ENCODE results near the gene APOA5.
"Not testable (repeated sequence)": the region's sequence is repeated elsewhere in the genome, so short reads cannot be mapped to it uniquely, and the experiment has no call there.

Gene APOA5, protein sequence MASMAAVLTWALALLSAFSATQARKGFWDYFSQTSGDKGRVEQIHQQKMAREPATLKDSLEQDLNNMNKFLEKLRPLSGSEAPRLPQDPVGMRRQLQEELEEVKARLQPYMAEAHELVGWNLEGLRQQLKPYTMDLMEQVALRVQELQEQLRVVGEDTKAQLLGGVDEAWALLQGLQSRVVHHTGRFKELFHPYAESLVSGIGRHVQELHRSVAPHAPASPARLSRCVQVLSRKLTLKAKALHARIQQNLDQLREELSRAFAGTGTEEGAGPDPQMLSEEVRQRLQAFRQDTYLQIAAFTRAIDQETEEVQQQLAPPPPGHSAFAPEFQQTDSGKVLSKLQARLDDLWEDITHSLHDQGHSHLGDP

DNA sequence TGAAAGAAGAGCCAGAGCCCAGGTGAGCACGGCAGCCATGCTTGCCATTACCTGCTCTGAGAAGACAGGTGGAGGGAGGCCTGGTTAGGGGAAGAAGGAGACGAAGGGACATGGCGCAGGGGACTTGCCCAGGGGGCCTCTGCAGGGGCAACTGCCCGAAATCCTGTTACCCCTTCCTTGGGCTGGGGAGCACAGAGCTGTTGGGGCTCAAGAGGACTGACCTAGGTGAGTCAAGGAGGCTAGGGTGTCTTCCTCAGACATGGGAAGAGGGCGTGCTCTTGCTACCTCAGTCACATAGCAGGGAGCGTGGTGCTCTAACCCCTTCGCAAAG, at the start of gene APOA5:
APOA5 (minus strand) TSS at position 67 of the 331 bp plus-strand sequence; CDS start at position 48, 19 bp downstream.
- no peak for DNase-seq

DNA sequence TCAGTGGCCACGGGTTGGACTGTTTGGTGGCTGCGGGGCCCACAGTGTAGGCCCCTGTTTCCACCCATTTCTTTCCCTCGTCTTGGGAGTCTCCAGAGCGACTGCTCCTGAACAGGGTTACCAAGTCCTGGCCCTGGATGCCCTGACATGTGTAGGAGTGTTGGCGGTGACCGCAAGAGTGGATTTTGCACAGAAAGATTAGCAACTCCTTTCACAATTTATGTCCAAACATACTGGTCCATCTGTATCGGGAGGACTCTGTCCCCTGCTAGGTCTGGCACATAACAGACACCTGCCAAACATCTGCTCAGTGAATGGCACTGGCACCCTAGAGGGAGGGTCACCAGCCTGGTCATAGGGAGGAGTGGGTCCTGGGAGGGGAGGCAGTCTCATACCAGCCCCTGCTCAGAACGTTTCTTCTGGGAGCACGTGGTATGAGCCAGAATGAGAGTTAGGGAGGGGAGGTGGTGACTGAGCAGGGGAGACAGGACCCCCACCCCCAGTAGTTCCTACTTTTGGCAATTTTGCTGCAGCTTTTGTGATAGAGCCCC, 49.1 kb upstream of the APOA5 start:
- no peak for DNase-seq

DNA sequence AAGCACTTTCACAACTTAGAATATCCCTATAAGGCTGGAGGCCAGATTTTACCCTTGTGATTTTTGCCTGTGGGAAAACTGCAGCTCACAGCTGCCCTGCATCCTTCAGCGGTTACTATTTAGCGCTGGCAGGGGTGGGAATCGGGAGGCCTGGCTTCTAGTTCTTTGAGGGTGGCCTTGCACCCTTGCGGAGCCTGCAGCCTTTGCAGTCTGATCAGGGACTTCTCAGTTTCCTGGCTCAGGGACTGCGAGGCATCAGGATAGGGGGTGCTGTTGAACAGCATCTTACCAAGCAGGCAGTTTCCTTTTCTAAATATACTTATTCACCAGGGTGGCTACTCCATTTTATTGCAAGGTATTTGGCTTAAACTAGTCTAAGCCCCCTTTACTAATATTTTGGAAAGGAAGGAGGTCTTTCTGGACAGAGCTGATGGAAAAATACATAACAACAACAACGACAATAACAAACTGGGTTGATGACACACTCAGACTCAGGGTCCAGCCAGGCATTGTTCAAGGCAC, 48.6 kb upstream of the APOA5 start:
- peak in 13 of 51 donors; percentile 6 to 44 (median 22) for DNase-seq

DNA sequence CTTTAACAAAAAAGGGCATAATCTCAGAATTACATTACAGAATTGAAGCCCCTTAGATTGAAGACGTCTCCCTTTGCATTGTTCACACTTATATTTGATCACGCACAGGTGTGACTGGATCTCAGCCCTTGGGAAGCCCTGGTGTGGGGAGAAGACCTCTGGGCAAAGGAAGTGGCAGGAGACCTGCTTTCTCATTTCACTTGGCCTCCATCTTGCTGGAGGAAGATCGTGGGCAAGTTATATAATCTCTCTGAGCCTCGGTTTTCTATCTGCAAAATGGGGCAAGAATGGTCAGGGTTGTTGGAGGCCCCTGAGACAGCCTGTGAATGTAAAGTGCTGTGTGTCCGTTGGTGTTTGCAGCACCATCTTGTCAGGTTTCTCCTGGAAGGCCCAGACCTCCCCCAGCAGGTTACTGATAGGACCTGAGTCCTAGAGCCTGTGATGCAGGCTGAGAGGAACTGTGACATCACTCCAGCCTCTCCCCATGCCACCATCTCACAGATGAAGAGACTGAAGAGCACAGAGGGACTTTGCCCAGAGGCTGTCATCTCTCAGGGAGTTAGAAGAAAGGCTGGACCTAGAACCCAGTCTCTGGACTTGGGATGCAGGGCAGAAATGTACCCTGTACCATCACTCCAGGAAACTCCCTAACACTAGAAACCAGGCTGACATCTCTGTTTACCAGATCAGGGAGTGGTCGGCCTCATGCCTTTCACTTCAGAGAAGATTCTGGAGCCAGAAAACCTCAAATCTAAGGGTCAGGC, 46.8 kb upstream of the APOA5 start:
- DNase-seq, result no peak

DNA sequence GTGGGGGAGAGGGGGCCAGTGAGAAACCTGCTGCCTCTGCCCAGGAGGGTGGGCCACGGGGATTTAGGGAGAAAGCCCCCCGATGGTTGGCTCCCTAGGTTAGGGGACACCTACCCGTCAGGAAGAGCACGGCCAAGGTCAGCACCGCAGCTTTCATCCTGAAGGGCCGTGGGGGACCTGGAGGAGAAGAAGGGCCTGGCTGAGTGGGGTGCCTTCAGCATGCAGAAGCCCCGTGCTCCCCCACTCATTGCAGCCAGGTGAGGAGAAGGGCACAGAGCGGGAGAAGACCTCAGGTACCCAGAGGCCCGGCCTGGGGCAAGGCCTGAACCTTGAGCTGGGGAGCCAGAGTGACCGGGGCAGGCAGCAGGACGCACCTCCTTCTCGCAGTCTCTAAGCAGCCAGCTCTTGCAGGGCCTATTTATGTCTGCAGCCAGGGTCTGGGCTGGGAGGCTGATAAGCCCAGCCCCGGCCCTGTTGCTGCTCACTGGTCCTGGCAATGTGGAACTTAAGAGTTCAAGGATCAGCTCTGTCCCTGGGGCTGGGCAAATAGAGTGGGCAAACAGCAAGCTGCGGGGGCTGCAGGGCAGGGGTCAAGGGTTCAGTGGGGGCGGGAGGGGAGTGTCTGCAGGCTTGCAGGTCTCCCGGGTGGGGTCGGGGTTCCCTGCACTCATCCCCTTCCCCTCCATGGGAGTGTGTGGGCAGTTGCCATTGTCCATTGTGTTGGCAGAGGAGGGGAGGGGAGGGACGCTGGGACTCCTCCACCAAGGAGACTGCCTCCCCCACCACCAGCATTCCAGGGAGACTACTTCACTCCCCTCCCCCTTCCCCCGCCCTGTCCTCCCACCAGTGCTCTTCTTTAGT, 45.8 kb upstream of the APOA5 start, which contains the start of gene APOA1:
APOA1 (minus strand) TSS at position 392 of the 861 bp plus-strand sequence; CDS start at position 157, 235 bp downstream.
- DNase-seq, result no peak

DNA sequence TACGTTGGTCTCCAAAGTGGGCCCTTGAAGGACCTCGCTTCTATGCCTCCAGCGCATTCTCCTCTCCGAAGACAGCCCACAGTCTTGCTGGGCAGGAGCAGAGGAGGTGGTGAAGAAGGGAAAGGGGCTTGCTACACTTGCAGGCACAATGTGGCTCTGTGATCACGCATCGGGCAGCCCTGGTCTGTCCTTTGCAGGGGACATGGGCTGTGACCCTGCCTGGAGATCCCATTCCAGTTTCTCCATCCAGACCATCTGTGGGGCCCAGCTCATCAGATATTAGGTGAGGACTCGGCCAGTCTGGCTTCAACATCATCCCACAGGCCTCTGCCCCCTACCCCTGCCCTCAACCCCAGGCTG, 44.9 kb upstream of the APOA5 start:
- no peak for DNase-seq

- DNase-seq, result peak in 50 of 51 donors; percentile 25 to 90 (median 78)
Measured at GRCh38 chr11:116835791-116836631, 44.3 kb upstream of the APOA5 start.

DNA sequence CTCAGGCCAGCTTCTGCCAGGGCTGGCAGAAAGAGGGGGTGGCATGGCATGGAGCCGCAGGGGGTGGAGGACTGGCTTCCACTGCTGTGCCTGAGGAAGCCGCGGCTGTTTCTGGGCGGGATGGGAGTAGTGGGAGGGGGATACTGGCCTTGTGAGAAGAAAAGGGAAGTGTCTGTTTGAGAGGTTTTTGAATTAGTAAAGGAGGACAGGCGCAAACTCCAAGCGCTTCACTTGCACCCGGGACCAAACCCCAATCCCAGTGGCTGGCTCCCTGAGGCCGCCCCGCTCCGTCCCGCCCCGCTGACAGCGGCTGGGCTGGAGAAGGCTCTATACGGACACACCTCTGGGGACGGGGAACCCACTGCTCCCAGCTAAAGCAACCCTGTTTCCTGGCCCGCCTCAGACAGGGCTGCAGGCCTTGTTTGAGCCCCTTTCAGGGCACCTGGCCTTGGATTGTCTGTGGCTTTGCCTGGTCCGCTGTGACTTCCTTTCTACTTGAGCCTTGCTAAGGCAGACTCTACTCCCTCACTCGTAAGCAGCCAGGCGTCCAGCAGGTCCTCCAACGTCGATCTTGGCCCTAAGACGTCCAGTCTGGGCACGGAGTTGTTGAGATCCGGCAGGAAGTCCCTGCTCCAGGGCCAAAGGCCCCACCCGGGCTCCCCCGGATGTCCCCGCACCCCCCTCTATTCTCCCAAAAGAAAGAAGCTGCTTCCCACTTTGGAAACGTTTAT, 43.5 kb upstream of the APOA5 start:
- DNase-seq, result peak in 5 of 51 donors; percentile 37 to 65 (median 52)

- not testable (repeated sequence) for DNase-seq
Measured at GRCh38 chr11:116834535-116835041, 42.9 kb upstream of the APOA5 start.

GRCh38 chr11:116833816-116834534, 42.3 kb upstream of the APOA5 start:
- DNase-seq, result no peak

- DNase-seq, result no peak
Measured at GRCh38 chr11:116833491-116833815, 41.8 kb upstream of the APOA5 start.

DNA sequence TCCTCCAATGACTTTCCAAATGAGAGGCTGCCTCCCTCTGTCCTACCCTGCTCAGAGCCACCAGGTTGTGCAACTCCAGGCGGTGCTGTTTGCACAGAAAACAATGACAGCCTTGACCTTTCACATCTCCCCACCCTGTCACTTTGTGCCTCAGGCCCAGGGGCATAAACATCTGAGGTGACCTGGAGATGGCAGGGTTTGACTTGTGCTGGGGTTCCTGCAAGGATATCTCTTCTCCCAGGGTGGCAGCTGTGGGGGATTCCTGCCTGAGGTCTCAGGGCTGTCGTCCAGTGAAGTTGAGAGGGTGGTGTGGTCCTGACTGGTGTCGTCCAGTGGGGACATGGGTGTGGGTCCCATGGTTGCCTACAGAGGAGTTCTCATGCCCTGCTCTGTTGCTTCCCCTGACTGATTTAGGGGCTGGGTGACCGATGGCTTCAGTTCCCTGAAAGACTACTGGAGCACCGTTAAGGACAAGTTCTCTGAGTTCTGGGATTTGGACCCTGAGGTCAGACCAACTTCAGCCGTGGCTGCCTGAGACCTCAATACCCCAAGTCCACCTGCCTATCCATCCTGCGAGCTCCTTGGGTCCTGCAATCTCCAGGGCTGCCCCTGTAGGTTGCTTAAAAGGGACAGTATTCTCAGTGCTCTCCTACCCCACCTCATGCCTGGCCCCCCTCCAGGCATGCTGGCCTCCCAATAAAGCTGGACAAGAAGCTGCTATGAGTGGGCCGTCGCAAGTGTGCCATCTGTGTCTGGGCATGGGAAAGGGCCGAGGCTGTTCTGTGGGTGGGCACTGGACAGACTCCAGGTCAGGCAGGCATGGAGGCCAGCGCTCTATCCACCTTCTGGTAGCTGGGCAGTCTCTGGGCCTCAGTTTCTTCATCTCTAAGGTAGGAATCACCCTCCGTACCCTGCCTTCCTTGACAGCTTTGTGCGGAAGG, 40.9 kb upstream of the APOA5 start:
- DNase-seq, result no peak

GRCh38 chr11:116831790-116832349, 40.2 kb upstream of the APOA5 start:
- DNase-seq, result no peak

DNA sequence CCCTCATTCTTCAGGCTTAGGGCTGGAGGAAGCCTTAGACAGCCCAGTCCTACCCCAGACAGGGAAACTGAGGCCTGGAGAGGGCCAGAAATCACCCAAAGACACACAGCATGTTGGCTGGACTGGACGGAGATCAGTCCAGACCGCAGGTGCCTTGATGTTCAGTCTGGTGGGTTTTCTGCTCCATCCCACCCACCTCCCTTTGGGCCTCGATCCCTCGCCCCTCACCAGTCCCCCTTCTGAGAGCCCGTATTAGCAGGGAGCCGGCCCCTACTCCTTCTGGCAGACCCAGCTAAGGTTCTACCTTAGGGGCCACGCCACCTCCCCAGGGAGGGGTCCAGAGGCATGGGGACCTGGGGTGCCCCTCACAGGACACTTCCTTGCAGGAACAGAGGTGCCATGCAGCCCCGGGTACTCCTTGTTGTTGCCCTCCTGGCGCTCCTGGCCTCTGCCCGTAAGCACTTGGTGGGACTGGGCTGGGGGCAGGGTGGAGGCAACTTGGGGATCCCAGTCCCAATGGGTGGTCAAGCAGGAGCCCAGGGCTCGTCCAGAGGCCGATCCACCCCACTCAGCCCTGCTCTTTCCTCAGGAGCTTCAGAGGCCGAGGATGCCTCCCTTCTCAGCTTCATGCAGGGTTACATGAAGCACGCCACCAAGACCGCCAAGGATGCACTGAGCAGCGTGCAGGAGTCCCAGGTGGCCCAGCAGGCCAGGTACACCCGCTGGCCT, 38.7 kb upstream of the APOA5 start:
- DNase-seq, result no peak

DNA sequence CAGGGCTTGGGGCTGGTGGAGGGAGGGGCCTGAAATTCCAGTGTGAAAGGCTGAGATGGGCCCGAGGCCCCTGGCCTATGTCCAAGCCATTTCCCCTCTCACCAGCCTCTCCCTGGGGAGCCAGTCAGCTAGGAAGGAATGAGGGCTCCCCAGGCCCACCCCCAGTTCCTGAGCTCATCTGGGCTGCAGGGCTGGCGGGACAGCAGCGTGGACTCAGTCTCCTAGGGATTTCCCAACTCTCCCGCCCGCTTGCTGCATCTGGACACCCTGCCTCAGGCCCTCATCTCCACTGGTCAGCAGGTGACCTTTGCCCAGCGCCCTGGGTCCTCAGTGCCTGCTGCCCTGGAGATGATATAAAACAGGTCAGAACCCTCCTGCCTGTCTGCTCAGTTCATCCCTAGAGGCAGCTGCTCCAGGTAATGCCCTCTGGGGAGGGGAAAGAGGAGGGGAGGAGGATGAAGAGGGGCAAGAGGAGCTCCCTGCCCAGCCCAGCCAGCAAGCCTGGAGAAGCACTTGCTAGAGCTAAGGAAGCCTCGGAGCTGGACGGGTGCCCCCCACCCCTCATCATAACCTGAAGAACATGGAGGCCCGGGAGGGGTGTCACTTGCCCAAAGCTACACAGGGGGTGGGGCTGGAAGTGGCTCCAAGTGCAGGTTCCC, 38.0 kb upstream of the APOA5 start, which contains the start of gene APOC3:
APOC3 (plus strand) TSS at position 383 of the 659 bp plus-strand sequence. CDS start 676 bp downstream, outside the sequence.
- DNase-seq, result no peak
